Right renal pelvis (tissue), 4 donors: ENCODE results near the gene TNFAIP8. TPM values are rescaled to one million over a fixed set of nuclear protein-coding genes. Genes with fewer than 3 reads are reported as not detected.

Experiments
- polyA plus RNA-seq, 4 donors: library from polyadenylated mRNA; unstranded; fragments of 120-200 nt; gene quantifications; one replicate each; pipeline ENCODE4 v1.2.1, GENCODE V29; 2013; ENCODE audit not compliant: insufficient read length in 4 of 4

Gene TNFAIP8
- polyA plus RNA-seq, 4 donors = 23.9 to 32.0 (median 29.6) TPM

Other genes with a start within 250 kb of the TNFAIP8 start
- 100 to 1,000 TPM; 208 to 251 (median 233) TPM for gene HSD17B4, start 96.5 kb downstream of the TNFAIP8 start, polyA plus RNA-seq